Esophagus squamous epithelium (tissue), 5 donors: ENCODE results near the gene FRMD6. TPM values are rescaled to one million over a fixed set of nuclear protein-coding genes. Genes with fewer than 3 reads are reported as not detected.

Source experiments
- DNase-seq: peaks from one replicate; lab custom pipeline; 2025; lab: John Stamatoyannopoulos, UW
- H3K27ac ChIP-seq, 4 donors: fragments of 200-600 bp; sonication (generic); one replicate each; pipeline ENCODE4 v1.5.1; 2016 to 2019; ENCODE audit warnings: mild to moderate bottlenecking in 1 of 4
- H3K27me3 ChIP-seq, 4 donors: fragments of 200-600 bp; sonication (generic); 1 replicate in 3 of 4; 2 replicates in 1 of 4; pipeline versions ENCODE4 v1.5.1 to v1.6.0; 2017 to 2021; ENCODE audit warnings: antibody characterized with exemption in 1 of 4
- H3K36me3 ChIP-seq, 3 donors: fragments of 200-600 bp; sonication (generic); one replicate each; pipeline ENCODE4 v1.5.1; 2016 to 2019
- H3K4me1 ChIP-seq, 3 donors: fragments of 200-600 bp; sonication (generic); one replicate each; pipeline ENCODE4 v1.5.1; 2017 to 2019
- H3K4me3 ChIP-seq, 4 donors: fragments of 200-600 bp; sonication (generic); 1 replicate in 3 of 4; 2 replicates in 1 of 4; pipeline ENCODE4 v1.5.1; 2016 to 2019; ENCODE audit warnings: mild to moderate bottlenecking in 2 of 4, moderate library complexity in 1 of 4
- H3K9me3 ChIP-seq, 3 donors: fragments of 200-600 bp; sonication (generic); one replicate each; pipeline ENCODE4 v1.5.1; 2016 to 2019
- CTCF ChIP-seq, 6 experiments: fragments of 450-650 bp in 4 of 6; fragments of 200-600 bp in 2 of 6; sonication (generic) in 2 of 6; IDR thresholded peaks; one replicate each; pipeline ENCODE4 v1.5.1; 2016 to 2019; ENCODE audit warnings: antibody characterized with exemption in 6 of 6, mild to moderate bottlenecking in 4 of 6, moderate library complexity in 4 of 6
- POLR2A ChIP-seq, 4 donors: fragments of 450-650 bp; IDR thresholded peaks; one replicate each; pipeline ENCODE4 v1.6.1; 2017; ENCODE audit warnings: antibody characterized with exemption in 4 of 4, mild to moderate bottlenecking in 4 of 4, moderate library complexity in 3 of 4
- WGBS, 2 donors: methylation state at CpG; one replicate each; pipeline ENCODE4 v1.1.5; 2018; 5-methylcytosine and 5-hydroxymethylcytosine counted together
- intact Hi-C: fragments of 100-400 bp; cut with DNase I; formaldehyde crosslinking; loops from one replicate; pipeline ENCODE4 v1.15.0; 2022
- total RNA-seq, 4 donors: library from RNA; depleted of rRNA; stranded (reverse); fragments of >200 nt; gene quantifications; one replicate each; pipeline ENCODE4 v1.1.0, GENCODE V29; 2016
- donor health status: DM: yes; HTN: yes; CAD: no.

FRMD6 gene
- total RNA-seq, 4 donors from 2014 or later = 98.1 to 191 (median 110) TPM

GRCh38 chr14:51613416-51613815 is 38.3 kb upstream of the FRMD6 start:
- 80 to 83% methylated on average over 3 of the region's 3 CpGs for WGBS, 2 donors
- no peaks in the 10 kb centered on the region for H3K27me3 ChIP-seq
- H3K9me3 ChIP-seq = no peaks in the 10 kb centered on the region
- TF ChIP-seq CTCF (IDR thresholded peaks at IDR 0.05) (no peak), POLR2A (IDR thresholded peaks at IDR 0.05) (no peak)
- intact Hi-C loops = no loop called here
- no peak overlapping the region for H3K27ac ChIP-seq
- no peak overlapping the region for H3K4me3 ChIP-seq
- H3K4me1 ChIP-seq = peaks cover 0 to 38% (median 12%) of the 10 kb centered on the region in 3 donors
- no peak for DNase-seq
- H3K36me3 ChIP-seq = no peaks in the 10 kb centered on the region

DNA sequence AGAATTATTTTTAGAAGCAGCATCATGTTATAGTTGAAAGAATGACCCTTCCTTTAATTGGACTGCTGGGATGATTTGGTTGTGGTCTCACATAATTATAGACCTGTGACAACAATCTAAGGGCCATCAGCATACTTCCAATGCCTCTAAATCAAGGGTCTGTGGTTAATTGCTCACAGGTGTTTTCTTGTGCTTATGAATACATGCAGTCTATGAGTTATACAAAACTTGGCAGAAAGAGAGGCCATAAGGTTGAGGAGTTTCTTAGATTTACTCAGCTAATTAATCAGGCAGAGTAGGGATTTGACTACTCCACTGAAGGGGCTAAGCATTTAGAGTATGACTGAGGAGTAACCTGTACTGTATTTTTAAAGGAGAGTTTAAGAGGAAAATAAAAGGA is 37.0 kb upstream of the FRMD6 start:
- peaks cover 0 to 38% (median 12%) of the 10 kb centered on the region in 3 donors for H3K4me1 ChIP-seq
- H3K36me3 ChIP-seq = no peaks in the 10 kb centered on the region
- TF ChIP-seq POLR2A (IDR thresholded peaks at IDR 0.05) (no peak), CTCF (IDR thresholded peaks at IDR 0.05) (no peak)
- H3K4me3 ChIP-seq = no peak overlapping the region
- no peak for DNase-seq
- H3K27me3 ChIP-seq = no peaks in the 10 kb centered on the region
- H3K27ac ChIP-seq = peak overlapping the region in 2 of 4 donors; percentile 4 to 34
- intact Hi-C loops = no loop called here
- H3K9me3 ChIP-seq = no peaks in the 10 kb centered on the region

- Histone ChIP-seq H3K9me3 (no peaks in the 10 kb centered on the region), H3K4me3 (no peak overlapping the region), H3K27ac (peak overlapping the region in 3 of 4 donors; percentile 69 to 79 (median 69)), H3K36me3 (peaks cover 0 to 12% (median 0%) of the 10 kb centered on the region in 3 donors), H3K4me1 (peaks cover 0 to 38% (median 12%) of the 10 kb centered on the region in 3 donors), H3K27me3 (no peaks in the 10 kb centered on the region)
- 88 to 100% methylated on average over 1 of the region's 1 CpG for WGBS, 2 donors
- intact Hi-C loops = no loop called here
- DNase-seq = no peak
- TF ChIP-seq CTCF (IDR thresholded peaks at IDR 0.05) (no peak), POLR2A (IDR thresholded peaks at IDR 0.05) (no peak)
Observed at GRCh38 chr14:51616256-51616655, 35.5 kb upstream of the FRMD6 start.

DNA sequence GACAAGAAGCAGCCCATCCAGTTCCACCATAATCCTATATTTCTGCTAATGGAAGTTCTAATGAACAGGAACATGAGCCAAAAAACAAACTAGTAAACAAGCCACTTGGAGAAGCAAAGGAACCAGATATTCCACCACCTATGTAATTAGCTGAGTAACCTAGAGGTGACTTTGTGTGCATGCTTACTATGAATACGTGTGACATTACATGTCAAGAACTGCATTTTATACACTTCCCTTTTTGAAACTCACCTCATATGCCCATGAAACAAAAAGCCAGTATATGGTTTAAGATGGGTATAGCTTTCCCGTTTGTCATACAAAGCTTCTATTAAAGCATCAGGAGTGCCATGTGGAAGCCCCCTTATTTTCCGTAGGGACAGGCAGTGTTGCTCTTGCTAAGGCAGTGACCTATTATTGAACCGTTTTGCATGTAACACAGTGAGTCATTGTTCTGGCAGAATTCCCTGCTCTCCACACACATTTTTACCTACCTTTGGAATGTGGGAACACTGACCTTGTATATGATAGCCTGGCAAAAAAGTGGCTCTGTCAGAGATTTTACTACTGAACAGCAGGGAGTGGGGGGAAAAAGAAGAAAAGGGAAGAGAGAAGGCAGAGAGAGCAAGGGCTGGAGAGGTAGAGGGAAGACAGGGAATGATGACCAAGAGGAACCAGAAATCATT is 34.8 kb upstream of the FRMD6 start:
- Histone ChIP-seq H3K9me3 (no peaks in the 10 kb centered on the region), H3K36me3 (peaks cover 0 to 17% (median 0%) of the 10 kb centered on the region in 3 donors), H3K4me1 (peaks cover 0 to 38% (median 12%) of the 10 kb centered on the region in 3 donors), H3K4me3 (no peak overlapping the region), H3K27ac (peak overlapping the region; percentile 6 to 79 (median 69)), H3K27me3 (no peaks in the 10 kb centered on the region)
- no peak for TF ChIP-seq CTCF (IDR thresholded peaks at IDR 0.05)
- no peak for TF ChIP-seq POLR2A (IDR thresholded peaks at IDR 0.05)
- no peak for DNase-seq
- WGBS, 2 donors = 21 to 48% methylated on average over 4 of the region's 4 CpGs
- intact Hi-C loops = no loop called here

DNA sequence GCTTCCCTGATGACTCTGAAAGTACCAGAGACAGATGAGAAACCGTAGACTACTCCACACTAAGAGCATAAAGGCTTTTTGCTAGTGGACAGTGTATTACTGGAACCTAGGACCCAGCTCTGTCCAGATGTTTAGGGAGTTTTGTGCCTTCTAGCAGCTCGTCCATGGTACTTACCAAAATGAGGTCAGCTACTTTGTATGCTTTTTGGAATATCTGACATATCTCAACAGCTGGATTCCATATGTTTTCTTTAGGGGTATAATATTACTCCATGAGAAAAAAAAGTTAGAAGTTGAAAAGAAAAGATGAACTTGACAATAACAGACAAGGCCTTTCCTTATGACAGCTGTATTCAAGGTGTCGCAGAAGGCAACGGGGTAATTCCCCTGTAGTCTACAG is 32.1 kb upstream of the FRMD6 start:
- 63 to 71% methylated on average over 4 of the region's 4 CpGs for WGBS, 2 donors
- intact Hi-C loops = no loop called here
- Histone ChIP-seq H3K4me1 (peaks cover 0 to 34% (median 12%) of the 10 kb centered on the region in 3 donors), H3K27ac (no peak overlapping the region), H3K9me3 (no peaks in the 10 kb centered on the region), H3K27me3 (no peaks in the 10 kb centered on the region), H3K36me3 (peaks cover 0 to 29% (median 0%) of the 10 kb centered on the region in 3 donors), H3K4me3 (no peak overlapping the region)
- no peak for DNase-seq
- TF ChIP-seq CTCF (IDR thresholded peaks at IDR 0.05) = no peak
- TF ChIP-seq POLR2A (IDR thresholded peaks at IDR 0.05) = no peak
